ENCODE data around the gene PLA2G15.

DNA sequence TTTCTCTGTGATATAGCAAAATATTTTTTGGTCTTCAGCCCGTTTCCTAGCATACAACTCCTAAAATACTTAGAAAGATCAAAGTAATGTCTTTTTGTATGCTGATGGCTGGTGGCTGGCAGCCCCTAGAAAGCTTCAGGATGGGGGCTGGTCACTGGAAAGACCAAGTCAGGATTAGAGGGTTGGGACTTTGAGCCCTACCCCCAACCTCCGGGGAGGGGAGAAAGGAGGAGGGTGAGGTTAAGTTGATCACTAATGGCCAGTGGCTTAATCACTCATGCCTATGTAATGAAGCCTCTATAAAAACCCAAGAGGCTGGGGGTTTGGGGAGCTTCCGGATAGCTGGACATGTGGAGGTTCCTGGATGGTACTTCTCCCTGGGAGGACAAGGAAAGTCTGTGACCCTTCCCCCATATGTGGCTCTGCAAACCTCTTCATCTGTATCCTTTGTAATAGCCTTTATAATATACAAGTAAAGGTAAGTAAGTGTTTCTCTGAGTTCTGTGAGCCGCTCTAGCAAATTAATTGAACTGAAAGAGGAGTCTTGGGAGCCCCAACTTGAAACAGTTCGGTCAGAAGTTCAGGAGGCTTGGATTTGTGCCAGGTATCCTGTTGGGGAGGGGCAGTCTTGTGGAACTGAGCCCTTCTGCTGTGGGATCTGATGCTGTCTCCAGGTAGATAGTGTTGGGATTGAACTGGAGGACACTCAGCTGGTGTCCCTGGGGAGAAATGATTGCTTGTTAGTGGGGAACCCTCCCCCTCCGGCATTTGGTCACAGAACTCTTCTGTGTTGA lies 22.6 kb downstream of the PLA2G15 start:
- TF ChIP-seq, protein P1, sequence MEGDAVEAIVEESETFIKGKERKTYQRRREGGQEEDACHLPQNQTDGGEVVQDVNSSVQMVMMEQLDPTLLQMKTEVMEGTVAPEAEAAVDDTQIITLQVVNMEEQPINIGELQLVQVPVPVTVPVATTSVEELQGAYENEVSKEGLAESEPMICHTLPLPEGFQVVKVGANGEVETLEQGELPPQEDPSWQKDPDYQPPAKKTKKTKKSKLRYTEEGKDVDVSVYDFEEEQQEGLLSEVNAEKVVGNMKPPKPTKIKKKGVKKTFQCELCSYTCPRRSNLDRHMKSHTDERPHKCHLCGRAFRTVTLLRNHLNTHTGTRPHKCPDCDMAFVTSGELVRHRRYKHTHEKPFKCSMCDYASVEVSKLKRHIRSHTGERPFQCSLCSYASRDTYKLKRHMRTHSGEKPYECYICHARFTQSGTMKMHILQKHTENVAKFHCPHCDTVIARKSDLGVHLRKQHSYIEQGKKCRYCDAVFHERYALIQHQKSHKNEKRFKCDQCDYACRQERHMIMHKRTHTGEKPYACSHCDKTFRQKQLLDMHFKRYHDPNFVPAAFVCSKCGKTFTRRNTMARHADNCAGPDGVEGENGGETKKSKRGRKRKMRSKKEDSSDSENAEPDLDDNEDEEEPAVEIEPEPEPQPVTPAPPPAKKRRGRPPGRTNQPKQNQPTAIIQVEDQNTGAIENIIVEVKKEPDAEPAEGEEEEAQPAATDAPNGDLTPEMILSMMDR (IDR thresholded peaks at IDR 0.05) = no peak
- no peak for TF ChIP-seq POLR2A (IDR thresholded peaks at IDR 0.05)

All from adrenal gland (tissue), 5 donors.